ENCODE measurements around the gene CHRNB2.

Gene CHRNB2

DNA sequence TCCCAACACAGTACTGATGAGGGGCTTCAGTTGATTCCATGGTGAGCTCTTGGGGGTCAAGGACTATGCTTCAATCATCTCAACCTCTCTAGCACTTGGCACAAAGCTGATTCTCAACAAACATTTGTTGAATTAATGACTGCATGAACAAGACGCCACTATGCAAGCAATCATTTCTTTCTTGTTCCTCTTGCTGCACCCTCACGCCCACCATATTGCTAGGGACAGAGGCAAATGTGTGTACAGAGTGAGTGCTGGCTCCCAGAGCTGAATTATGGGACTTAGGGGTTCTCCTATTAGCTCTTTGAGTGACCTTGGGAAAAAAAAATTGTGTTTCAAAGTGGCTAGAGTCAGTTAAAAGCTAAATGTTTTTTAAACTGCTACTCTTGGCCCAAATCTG, 38.0 kb downstream of the CHRNB2 start:
- no peaks in the 10 kb centered on the region for H3K9me3 ChIP-seq (ENCODE audit: control insufficient read depth, low read length)
- H2AFZ ChIP-seq = no peak overlapping the region
- H3K9ac ChIP-seq = no peak overlapping the region
- no peaks in the 10 kb centered on the region for H3K36me3 ChIP-seq (ENCODE audit: control insufficient read depth, insufficient read depth, low read length)
- H3K4me3 ChIP-seq (ENCODE audit: low read depth, low read length) = no peak overlapping the region
- no peaks in the 10 kb centered on the region for H3K27me3 ChIP-seq (ENCODE audit: control insufficient read depth, insufficient read depth, low read length)
- H3K79me2 ChIP-seq = peaks cover 13% of the 10 kb centered on the region
- no peaks in the 10 kb centered on the region for H3K4me1 ChIP-seq
- no peak for TF ChIP-seq CTCF (IDR thresholded peaks at IDR 0.05)
- H3K4me2 ChIP-seq (ENCODE audit: low read length) = no peak overlapping the region
- H3K27ac ChIP-seq = no peak overlapping the region

- Histone ChIP-seq H3K4me2 (ENCODE audit: low read length) (peak overlapping the region; percentile 78), H3K9ac (peak overlapping the region; percentile 53), H3K27ac (peak overlapping the region; percentile 88), H3K4me1 (no peaks in the 10 kb centered on the region), H3K4me3 (ENCODE audit: low read depth, low read length) (peak overlapping the region; percentile 72), H3K79me2 (peaks cover 11% of the 10 kb centered on the region), H3K9me3 (ENCODE audit: control insufficient read depth, low read length) (no peaks in the 10 kb centered on the region), H3K27me3 (ENCODE audit: control insufficient read depth, insufficient read depth, low read length) (no peaks in the 10 kb centered on the region), H2AFZ (peak overlapping the region; percentile 84), H3K36me3 (ENCODE audit: control insufficient read depth, insufficient read depth, low read length) (no peaks in the 10 kb centered on the region)
- TF ChIP-seq CTCF (IDR thresholded peaks at IDR 0.05) = no peak
These were observed 39.6 kb downstream of the CHRNB2 start for GRCh38 chr1:154607106-154607608.

- TF ChIP-seq CTCF (IDR thresholded peaks at IDR 0.05) = no peak
- peak within 1 kb of the TSS; percentile 88 for H3K27ac ChIP-seq
- peak within 1 kb of the TSS; percentile 84 for H2AFZ ChIP-seq
- H3K9me3 ChIP-seq (ENCODE audit: control insufficient read depth, low read length) = no peaks in the 10 kb centered on the region
- no peaks in the 10 kb centered on the region for H3K4me1 ChIP-seq
- peak within 1 kb of the TSS; percentile 78 for H3K4me2 ChIP-seq (ENCODE audit: low read length)
- peak within 1 kb of the TSS; percentile 72 for H3K4me3 ChIP-seq (ENCODE audit: low read depth, low read length)
- H3K9ac ChIP-seq = peak within 1 kb of the TSS; percentile 53
- no peaks in the 10 kb centered on the region for H3K36me3 ChIP-seq (ENCODE audit: control insufficient read depth, insufficient read depth, low read length)
- no peaks in the 10 kb centered on the region for H3K27me3 ChIP-seq (ENCODE audit: control insufficient read depth, insufficient read depth, low read length)
- H3K79me2 ChIP-seq = peaks cover 12% of the 10 kb centered on the region
These were observed 40.2 kb downstream of the CHRNB2 start, which contains the start of gene ADAR for GRCh38 chr1:154607609-154608396. TSS of gene ADAR (minus strand) at chr1:154608186. CDS start at chr1:154608006, 180 bp downstream.

- peak overlapping the region; percentile 50 for H3K4me2 ChIP-seq (ENCODE audit: low read length)
- peak overlapping the region; percentile 72 for H3K4me3 ChIP-seq (ENCODE audit: low read depth, low read length)
- no peak overlapping the region for H3K9ac ChIP-seq
- H3K27me3 ChIP-seq (ENCODE audit: control insufficient read depth, insufficient read depth, low read length) = no peaks in the 10 kb centered on the region
- H2AFZ ChIP-seq = peak overlapping the region; percentile 84
- H3K79me2 ChIP-seq = peaks cover 18% of the 10 kb centered on the region
- no peaks in the 10 kb centered on the region for H3K9me3 ChIP-seq (ENCODE audit: control insufficient read depth, low read length)
- peak overlapping the region; percentile 88 for H3K27ac ChIP-seq
- no peak for TF ChIP-seq CTCF (IDR thresholded peaks at IDR 0.05)
- no peaks in the 10 kb centered on the region for H3K36me3 ChIP-seq (ENCODE audit: control insufficient read depth, insufficient read depth, low read length)
- no peaks in the 10 kb centered on the region for H3K4me1 ChIP-seq
These were observed 41.1 kb downstream of the CHRNB2 start for GRCh38 chr1:154608397-154609270.

All from parathyroid adenoma (tissue), 2 donors.